ENCODE results near the gene PEPD.

Gene PEPD

DNA sequence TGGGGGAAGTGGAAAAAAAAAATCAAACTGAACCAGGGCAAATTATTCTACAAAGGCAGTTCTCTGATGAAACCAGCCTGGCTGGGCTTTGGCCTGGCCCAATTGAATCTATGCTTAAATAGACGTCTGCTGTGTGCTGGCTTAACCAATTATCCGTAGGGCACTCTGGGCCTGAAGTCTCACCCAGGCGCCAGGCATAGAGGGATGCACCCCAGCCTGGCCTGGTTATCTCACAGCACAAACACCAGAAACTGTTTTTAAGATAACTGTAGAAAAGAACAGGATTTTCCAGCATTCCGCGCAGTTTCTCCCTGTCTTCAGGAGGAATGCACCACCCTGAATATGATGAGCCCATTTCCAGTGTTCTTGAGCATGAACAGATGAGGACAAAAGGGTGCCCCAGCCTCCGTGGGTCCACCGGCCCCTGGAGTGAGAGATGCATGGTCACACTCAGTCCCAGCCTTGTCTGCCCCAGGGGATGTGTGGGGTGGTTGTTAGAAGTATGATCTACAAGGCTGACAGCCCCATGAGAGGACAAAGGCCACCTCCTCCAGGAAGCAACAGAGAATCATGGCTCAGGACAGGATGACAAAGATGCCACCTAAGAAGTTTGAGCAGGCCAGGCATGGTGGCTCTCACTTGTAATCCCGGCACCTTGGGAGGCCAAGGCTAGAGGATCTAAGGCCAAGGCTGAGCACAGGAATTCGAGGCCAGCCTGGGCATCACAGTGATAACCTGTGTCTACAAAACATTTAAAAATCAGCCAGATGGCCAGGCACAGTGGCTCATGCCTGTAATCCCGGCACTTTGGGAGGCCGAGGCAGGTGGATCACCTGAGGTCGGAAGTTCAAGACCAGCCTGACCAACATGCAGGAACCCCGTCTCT, 50.2 kb downstream of the PEPD start:
- DNase-seq = no peak

DNA sequence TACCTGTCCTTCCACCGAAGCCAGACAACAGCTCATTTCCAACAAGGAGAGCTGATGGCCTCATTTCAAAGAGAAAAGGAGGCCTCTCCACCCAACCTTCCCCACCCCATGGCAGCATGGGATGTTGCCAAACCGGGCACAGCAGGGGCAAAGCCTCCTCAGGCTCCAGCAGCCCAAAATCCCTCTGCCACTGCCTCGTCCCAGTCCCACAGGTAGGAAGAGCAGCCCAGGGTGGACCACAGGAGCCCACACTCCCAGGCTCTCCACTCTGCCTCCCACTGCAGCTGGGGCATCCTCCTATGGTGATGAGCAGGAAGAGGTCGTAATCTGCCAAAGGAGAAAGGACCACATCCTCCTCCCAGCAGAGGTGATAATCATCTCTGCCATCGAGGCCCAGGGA, 50.9 kb downstream of the PEPD start:
- DNase-seq = no peak

DNA sequence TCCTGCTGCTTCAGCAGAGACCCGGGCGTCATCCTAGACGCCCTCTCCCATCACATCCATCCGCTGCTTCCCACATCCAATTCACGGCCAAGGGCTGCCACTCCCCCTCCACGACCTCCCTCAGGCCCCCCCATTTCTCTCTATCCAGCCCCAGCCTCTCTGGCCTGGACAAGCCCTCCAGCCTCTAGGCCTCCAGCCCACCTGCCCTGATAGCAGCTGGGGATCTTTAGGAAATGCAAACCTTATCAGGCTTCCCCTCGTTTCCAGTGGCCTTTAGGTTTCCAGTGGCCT, 51.6 kb downstream of the PEPD start:
- DNase-seq = no peak

DNA sequence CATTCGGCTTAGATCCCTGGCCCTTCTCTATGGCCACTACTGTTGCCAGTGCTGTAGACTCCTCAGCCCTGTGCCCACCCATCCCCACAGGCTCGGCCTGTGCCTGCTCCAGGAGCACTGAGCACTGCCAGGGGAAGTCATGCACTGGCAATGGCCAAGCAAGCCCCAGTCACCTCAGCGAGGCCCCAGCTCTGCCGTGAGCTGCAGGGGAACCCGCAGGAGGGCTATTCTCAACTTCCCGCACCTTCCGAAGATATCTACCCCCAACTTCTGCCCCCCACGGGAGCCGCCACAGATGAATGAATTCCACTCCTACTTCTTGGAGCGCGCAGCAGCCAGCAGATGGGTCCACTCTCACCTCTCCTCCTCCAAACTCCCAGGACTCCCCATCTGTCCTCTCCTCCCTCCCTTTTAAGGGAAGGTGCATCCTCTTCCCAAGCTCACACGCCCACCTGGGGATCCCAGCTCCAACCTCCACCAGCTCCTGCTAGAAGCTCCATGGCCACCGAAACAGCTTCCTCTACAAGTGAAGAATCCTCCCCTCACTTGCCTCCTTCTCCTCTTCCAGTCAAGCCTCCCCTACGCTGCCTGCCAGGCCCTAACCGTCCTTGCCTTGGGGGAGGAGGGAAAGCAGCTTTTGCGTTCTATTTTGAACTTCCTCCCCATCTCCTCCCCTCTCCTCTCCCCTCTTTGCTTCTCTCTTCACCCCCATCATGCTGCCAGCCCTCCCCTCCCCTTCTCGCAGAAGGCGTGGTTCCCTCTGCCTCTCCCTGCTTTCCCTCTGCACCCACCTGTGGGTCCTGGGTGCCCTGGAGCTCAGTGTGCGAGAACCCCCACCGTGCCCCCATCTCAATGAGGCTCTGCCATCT, 52.2 kb downstream of the PEPD start:
- no peak for DNase-seq

DNA sequence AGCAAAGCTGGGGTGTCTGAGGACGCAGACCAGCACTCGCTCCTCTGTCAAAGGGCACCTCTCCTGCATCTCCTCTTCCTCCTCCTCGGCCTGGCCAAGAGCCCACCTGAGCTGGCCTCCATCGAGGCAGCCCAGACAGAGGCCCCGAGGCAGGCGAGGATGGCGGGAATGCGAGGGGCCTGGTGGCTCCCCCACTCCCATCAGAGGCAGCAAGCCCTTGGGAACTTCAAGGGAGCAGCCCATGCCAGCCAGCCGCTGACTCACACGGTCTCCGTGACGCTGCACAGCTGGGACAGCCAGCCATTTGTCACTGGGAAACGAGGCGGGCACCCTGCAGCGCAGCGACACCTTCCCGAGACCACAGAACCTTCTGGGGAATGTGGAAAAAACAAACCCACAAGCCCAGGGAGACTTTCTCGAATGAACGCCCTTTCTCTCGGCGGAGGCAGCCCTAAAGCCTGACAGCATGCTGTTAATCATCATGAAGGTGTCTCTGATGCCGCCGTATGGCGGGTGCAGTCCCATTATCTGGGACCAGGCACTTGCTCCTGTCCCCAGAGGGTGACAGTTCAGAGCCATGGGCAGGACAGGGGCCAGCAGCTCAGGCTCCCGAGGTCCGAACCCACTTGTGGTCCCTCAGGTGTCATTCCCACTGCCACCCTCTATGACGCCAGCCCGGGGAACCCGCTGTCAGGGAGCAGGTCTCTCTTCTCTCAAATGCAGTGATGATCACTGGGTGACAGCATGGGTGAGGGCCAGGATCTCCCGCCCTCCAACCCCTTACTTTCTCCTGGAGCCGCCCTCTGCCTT, 53.0 kb downstream of the PEPD start:
- DNase-seq = no peak

DNA sequence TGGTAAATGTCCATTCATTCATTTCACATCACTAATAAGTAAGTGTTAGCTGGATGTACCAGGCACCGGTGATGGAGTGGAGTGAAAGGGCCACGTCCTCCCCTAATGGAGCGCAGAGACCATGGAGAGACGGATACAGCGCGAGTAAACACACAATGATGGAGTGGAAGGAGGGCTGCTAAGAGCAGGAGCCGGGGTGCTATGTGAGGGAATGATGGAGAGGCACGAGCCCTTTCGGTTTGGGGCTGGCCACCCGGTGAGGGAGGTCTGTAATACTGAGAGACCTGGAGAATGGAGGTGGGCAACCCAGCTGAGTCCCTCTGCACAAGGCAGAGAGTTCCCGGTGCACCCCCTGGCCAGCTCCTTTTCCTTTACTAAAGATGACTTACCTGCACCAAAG, 53.7 kb downstream of the PEPD start:
- no peak for DNase-seq

DNA sequence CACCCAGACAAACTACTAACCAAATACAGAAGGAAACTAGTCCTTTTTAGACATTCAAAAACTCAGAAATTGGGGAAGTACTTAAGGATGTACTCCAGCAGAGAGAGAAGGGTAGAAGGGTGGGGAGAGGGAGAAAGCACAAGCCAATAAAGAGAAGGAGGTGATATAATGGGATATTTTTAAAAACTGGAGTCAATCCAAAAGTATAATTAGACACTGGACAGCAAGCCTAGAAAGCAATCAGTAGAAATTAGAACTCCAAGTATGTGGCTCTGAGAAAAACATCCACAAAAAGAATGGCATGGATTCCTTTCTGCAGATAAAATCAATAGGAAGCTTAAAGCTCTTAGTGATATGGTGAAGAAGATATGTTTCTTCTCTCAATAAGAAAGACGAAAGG, 55.8 kb downstream of the PEPD start:
- no peak for DNase-seq

DNA sequence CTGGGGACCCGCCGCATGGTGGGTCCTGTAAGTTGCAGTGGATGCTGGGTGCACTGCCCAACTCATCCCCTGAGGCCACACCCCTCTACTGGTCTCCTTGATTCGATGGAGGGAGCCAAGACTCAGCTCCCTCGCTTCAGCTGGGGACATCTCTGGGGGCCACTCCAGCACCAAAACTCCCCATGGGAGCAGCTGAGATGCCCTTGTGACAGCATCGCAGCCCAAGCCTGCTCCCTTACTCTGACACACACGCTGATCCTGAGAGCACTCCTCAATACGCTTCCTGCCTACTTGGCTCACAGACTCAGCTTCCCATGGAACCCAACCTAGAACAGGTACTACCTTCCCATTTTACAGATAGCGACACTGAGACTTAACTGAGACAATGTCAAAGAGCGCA, 56.2 kb downstream of the PEPD start:
- DNase-seq = no peak

DNA sequence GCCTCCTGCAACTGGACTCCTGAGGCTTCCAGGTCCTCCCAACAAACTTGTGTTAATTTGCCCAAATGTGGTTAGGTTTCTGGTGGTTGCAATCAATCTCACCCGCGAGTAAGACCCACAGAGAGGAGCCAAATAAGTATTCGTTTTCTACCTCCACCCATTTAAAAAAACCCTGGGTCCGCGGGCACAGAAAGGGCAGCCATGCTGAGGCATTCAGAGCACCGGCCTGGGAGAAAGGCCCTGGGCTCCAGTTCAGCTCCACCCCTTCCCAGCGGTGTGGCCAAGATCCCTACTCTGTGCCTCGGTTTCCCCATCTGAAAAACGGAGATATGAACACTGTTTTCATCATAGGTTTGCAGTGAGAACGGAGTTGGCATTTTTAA, 56.9 kb downstream of the PEPD start:
- no peak for DNase-seq

DNA sequence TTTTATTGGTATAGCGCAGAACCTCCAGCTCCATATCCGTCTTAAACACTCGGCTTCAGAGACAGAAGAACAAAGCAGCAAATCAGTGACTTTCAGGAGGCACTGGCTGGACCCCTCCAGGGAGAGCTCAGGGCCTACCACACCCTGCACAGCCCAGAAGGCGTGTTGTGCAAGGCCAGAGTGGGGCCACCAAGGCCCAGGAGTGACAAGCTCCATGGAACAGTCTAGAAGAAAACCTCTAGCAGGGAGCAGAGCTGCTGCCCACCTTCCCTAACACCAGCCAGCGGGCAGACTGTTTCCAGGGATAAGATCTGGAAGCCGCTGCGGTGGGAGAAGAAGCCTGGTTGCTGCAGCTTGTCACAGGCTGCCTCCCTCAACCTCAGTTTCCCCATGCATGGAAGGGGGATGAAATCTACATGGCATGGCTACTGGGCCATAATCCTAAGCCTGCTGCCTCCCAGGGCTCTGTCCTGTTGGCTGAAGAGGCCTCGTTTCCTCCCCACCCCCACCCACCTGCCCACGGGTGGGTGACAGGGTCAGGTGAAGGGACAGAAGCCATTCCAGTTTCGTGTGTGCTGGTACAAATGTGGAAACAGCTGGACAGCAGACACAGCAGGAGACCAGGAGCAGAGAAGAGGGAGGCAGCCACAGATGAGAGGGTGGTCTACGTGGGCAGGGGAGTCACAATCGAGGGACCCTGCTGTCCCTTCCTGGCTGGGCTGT, 57.4 kb downstream of the PEPD start:
- DNase-seq = no peak

DNA sequence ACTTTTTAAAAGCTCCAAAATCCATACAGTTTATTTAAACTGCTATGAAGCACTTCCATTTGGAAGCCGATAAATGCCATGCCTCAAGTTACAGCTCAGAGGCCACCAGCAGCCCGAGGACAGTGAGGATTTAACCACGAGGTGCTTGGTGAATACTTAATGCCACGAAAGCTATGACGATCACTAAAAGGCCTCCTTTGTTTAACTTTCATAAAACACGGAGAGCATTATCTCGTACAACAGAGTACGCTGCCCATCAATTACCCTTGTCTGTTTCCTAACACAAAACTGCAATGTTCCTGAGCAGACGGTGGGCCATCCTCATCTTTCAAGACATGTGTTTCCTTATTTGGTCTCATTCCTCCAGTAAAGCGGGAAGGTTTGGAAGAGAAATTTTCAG, 58.4 kb downstream of the PEPD start:
- no peak for DNase-seq

DNA sequence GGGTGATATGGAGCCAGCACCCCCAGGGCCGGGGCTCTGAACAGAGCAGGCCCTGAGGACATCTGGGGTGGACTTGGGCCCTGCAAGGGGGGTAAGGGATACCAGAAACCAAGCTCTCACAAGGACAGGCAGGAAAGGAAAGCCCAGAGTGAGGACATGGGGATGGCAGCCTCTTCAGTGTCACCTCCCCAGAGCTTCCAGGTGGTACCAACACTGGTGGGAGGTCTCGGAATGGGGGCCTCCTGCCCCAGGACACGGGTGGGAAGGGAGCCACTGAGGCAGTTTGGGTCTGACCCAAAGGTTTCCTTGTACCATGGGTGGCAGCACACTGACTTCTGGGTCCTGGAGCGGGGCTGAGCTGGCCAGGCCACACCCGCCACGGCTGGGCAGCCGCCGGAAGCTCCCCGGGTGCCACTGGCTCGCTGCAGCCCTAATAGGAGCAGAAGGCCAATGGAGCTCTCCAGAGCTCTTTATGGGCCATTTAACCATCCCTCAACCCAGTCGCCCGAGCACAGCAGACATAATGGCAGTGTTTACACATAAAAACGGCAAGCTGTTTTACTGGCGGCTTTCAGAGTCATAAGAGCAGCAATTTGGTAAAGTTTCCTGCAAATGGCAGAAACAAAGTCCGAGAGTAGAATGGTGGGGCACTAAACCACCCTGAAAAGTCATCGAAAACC, 59.3 kb downstream of the PEPD start:
- DNase-seq = peak; percentile 21 to 45

DNA sequence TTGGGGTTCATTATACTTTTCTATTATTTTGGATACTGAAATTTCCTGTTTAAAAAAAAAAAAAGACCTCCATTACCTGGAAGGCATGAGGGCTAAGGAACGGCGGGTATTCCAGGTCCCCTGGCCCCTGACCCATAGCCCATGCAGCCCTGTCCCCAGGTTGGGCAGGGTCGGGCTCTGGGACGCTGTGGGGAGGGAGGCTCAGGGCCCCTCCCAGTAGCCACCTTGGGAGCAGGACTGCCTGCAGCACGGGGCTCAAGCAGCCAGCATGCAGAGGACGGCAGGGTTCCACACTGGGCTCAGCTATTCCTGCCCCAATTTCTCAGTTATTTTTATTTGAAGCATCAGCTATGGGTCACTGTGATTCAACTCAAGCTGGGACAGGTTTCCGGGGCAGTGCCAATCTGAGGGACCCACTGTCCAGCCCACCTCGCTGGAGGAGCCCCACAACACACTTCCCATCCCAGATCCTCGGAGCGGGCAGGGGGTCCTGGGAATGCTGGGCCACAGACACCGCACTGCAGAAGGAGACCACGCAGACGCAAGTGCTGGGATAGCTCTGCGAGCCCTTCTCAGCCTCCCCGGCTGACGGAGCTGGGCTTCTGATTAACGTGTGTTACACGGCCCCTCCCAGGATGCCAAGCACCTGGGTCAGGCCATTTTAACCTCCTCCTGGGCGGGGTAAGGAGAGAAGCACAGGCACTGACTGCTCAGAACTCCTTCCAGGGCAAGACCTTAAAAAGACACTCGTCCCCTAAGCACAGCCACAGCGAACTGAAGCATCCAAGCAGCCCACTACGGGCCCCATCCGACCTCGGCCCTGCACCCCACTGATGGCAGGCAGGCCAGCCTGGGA, 60.1 kb downstream of the PEPD start:
- DNase-seq = no peak

DNA sequence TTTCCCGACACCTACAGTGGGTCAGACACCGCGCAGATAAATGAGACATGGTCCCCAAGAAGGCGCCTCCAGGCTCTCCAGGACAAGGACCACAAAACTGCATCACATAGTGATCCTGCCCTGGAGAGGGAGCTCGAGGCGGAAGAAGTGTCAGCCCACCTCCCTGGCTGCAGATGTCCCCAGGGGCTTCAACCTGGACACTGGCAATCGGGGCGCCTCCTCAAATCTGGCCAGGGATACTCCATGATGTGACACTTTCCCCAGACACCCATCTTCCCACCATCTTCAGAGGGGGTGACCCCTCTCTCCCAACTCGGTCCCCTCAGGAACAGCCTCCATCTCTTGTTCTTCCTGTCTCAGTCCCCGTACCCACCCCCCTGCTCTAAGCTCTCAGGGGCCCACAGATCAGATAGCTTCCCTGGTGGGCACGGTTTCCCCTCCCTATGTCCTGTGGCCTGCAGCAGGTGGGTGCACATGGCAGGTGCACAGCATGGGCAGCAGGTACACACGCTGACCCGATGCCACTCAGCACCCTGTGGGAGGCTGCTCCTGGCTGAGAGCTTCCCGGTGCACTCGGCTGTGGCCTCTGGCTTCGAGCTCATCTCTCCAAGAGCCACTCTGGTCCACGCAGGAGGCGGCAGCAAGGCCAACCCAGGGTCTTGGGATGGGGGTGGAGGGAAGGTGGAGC, 61.2 kb downstream of the PEPD start:
- DNase-seq = no peak

DNA sequence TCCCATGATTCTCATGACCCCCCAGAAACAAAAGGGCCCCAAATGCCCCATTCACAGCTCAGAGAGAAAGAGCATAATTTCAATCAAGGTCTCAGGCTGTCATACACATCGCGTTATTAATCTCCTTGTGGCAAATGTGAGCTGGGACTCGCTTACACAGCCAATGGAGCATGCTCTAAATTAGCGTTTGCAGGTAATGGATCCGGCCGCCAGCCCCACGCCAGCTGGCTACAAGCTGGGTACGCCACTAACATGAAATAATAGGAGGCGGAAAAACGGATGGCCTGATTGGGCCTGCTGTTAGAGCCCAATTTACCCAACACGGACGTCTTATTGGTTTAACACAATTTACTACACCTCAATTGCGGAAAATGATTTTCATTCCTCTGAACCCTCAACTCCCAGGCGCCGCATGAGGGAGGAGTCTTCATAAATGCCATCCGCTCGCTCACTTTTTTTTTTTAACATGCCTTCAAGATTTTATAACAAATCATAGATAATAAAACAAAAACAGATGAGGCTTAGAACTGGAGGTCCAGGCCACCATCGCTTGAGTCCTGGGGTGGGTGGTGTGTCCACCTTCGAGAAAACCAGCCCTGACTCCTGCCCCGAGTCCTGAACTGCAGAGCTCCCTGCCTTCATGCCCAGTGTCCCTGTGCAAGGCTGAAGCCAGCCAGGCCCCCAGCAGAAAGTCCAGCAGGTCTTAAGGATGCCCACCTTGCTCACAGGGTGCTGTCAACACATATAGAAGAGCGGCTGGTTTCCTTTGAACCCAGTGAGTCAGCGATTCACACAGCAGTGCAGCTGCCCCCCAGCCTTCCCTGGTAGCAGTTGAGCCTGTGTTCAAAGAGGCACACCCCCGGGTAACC, 62.1 kb downstream of the PEPD start:
- no peak for DNase-seq

DNA sequence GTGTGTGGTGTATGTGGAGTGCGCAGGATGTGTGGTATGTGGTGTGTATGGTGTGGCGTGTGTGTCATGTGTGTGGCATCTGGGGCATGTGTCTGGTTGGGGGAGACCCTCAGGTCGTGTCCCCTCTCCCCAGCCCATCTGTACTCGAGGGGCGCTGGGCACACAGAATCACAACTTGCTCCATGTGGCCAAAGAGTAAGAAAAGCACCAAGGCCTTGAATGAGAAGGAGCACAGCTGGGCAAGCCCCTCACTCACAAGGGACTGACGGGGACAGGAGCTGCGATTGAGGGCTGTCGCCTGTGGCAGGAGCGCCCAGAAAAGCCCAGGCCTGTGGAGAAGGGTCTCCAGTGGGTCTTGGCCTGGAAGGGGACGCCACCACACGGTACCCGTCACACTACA, 62.8 kb downstream of the PEPD start:
- no peak for DNase-seq

DNA sequence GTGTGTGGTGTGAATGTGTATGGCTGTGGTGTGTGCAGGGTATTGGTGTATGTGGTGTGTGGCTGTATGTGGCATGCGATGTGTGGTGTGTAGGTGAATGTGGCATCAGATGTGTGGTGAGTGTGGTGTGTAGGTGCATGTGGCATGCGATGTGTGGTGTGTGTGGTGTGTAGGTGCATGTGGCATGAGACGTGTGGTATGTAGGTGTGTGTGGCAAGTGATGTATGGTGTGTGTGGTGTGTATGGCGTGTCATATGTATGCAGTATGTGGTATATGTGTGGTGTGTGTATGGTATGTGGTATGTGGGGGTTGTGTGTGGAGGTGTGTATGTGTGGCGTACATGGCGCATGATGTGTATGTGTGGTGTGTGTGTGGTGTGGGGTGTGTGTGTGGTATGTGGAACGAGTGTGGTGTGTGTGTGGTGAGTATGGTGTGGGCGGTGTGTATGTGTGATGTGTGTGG, 63.4 kb downstream of the PEPD start:
- no peak for DNase-seq

DNA sequence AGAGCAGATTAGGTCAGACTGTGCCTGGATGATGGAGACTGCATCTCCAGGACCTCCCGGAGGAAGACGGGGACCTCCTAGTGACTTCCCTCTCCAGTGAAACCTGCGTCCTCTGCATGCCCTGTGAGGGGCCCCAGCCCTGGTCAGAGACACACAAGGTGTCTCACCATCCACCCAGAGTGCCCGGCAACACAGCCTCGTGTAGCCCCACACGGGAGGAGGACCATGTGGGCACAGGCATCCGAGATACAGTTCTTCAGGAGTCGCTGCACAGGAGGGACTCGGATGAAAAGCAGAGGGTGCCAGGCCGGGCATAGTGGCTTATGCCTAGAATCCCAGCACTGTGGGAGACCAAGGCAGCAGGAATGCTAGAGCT, 64.8 kb downstream of the PEPD start:
- DNase-seq = no peak

DNA sequence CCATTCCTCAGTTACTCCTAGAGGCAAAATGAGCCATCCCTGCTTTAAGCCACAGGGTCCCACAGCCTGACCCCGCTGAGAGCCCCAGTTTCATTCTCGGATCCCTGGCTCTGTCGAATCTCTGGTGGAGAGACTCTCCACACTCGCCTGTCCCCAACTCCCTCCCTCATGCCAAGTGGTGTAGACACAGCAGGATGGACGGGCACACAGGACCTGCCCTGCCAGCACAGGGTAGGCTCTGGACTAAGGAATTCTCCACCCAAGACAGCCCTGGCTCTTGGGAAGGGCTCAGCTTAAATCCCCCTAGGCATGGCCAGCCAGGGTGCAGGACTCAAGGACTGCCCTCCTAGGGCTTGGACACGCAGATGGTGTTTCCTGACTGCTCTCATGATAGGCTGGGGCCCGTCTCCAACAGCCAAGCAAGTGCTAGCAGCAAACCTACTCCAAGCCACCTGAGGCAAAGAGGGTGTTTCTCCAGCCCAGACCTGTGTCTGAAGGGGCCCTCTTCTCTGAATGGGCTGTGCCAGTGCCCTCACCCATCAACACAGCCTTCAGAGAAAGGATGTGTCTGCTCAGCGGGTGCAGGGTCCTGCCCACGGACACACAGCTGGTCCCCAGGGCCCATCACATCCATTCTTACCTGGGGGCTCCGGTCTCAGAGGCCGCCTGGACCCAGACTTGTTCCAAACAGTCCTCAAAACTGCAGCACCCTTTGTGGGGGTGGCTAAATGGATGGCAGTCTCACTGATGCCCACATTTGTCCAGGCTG, 65.3 kb downstream of the PEPD start:
- no peak for DNase-seq

Measured in NCI-H187 (cell line).